HG02571 (cell line): ENCODE data around the gene TRABD2B.

Source experiments
- ATAC-seq: cut with Tn5 transposase; IDR thresholded peaks from one replicate; pipeline ENCODE4 v1.9.1; 2021; ENCODE audit warnings: mild to moderate bottlenecking, moderate library complexity; ENCODE audit not compliant: unreplicated experiment

TRABD2B gene

DNA sequence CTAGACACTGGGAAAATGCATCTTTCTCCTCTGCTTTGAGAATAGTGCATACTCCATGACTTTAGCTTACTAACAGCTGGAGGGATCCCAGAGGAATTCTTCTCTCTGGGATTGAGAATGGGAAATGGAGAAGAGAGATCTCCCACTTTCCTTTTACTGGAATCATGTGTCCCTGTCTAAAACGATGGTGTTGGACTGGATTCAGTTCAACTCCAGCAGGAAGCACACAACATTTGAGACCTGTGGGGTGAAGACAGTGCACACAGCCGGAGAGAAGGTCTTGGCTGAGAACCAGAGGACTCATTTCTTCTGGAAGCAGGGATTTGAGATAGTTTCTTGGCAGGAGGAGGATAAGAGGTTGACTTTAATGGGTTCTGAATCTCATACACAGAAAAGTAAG is 58.7 kb downstream of the TRABD2B start:
- no peak for ATAC-seq

DNA sequence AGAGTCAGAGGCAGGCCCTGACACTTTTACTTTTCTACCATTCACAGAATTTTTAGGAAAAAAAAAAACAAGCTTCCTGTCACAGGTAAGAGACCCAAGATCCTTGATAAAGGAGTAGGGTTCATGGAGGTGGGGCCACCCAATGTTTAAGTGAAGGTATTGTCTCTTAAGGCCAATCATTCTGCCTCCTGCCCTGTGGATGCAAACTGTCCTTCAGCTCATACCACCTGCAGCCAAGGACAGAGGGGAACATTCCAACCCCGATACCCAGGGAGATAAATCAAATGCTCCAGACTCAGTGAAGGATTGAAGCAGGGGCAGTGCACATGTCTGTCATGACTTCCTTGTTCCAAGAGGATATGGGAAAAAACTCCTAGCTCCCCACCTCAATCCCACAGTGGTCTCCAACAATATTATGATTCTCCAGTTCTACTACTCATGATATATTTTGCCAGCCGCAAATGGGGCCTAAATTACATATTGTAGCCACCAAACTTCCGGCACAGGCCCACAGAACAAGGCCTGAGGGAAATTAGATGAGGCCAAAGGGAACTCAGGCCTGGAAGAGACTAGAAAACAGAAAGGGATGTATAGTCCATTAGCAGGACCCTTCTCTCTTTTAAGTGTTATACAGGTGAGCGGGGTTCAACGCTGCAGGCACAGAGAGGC is 59.5 kb downstream of the TRABD2B start:
- ATAC-seq, result no peak

DNA sequence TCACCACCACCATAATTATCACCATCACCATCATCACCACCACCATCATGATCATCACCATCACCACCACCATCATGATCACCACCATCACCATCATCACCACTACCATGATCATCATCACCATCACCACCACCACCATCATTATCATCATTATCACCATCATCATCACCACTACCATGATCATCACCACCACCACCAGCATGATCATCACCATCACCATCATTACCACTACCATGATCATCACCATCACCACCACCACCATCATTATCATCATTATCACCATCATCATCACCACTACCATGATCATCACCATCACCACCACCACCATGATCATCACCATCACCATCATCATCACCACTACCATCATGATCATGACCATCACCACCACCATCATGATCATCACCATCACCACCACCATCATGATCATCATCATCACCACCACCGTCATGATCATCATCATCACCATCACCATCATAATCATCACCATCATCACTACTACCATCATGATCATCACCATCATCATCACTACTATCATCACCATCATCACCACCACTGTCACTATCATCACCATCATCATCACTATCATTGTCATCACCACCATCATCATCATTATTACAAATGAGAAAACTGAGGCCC is 60.2 kb downstream of the TRABD2B start:
- ATAC-seq, result no peak

DNA sequence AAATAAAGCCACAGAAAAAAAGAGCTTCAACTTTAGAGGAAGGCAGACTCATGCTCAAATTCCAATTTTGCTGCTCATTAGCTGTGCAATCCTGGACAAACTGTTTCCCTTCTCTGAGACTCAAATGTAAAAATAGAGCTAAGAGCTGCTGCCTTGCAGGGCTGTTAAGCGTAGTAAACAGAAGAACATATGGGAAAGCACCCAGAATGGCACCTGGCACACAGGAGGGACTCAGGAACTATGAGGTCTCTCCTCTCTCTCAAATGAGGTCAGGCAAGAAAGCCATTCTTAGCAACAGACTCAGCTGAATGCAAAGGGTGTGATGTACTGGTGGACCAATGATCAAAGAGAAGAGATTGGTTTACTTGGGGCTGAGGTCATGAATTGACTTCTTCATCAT is 61.3 kb downstream of the TRABD2B start:
- no peak for ATAC-seq

DNA sequence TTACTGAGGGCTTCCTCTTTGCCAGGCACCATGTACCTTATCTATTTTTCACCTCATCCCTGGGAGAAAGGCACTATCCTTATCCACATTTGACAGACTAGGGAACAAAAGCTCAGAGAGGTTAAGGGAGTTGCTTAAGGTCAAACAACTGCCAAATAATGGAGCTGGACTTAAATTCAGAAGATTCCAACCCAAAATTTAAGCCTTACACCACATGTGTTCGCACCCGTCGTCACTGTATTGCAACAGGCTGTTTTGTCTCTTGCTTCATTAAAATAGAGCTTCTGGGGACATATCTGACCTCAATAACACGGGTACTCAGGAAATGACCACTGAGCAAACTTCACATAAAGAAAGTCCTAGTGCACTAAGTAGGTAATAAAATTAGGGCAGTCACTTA is 62.0 kb downstream of the TRABD2B start:
- ATAC-seq, result no peak

DNA sequence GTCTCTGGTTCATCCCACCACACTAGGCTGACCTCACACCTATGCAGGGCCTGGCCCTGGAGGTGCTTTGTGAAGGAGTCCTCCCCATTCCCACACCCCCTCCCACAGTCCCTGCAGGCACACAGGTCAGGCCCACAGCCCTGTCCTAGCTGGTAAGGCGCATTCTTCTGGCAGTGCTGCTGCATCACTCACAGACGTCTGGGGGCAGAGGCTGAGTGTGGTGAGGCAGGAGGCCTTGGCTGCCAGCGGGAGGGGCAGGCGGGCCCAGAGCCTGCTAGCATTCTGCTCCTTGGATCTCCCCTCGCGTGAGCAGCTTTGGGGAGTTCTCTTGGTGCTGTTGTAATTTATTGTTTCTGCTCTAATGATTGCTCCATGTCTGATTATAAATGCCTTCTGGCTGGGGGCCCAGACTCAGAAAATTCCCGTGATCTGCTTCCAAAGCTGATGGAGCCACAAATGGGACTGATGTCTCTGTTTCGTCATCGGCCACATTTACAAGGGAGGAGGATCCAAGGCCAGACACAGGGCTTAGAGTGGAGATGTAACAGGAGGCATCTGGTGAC is 62.9 kb downstream of the TRABD2B start:
- no peak for ATAC-seq

DNA sequence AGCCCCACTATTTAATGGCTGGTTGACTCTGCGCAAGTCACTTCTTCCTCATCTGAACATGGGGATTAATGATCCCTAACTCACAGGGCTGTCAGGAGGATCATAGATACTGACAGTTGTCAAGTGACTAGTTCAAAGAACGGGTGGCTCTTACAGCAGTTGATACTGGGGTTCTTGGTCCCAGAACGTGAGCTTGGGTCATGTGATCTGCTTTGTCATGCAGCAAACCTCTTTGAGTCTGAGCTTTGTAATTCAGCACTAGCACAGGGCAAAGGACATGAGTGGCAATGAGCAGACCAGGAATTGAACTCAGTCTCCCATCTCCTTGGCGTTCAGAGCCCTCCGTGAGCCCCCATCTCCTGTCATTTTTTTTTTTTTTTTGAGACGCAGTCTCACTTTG is 64.4 kb downstream of the TRABD2B start:
- no peak for ATAC-seq

DNA sequence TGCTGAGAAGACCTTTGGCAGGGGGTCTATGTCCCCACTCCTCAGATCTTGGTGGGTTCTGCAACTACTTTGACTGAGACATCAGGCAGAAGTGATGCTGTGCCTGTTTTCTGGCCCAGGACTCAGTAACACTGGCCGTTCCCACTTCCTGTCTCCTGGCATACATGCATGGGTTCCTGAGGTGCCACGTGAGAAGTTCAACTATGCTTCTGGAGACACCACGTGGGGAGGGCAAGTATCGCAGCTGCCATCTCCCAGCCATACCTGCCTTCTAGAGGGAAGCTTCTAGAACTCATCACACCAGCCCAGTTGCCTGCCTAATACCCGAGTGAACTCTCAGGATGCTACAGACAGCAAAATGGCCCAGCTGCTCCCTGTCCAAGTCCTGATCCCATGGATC is 65.8 kb downstream of the TRABD2B start:
- ATAC-seq, result no peak

DNA sequence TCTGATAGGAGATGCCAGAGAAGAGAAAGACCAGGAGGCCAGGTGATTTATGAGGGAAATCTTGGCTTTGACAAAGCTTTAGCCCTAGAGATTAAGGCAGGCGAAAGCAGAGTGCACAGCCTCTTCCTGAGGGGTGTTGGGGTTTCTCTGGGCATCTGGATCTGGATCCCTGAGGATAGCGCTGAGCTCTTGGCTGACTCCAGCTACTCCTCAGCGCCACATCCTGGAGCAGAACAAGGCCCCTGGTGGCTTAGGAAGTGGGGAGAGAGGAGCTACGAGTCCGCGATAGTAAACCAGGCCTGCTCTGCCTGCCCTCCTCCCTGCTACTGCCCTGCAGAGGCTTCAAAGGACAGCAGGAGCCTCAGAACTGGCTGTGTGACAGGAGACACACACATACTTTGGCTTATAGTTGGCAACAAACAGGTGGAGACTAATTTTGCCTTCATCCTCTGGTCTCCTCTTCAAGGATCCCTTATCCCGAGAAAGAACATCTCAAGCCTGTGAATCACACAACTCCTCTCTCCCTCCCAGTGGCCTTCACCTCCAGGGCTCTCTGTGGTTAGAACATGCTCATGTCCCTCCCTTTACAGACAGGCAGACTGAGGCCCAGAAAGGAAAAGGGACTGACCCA is 66.9 kb downstream of the TRABD2B start:
- ATAC-seq, result no peak

DNA sequence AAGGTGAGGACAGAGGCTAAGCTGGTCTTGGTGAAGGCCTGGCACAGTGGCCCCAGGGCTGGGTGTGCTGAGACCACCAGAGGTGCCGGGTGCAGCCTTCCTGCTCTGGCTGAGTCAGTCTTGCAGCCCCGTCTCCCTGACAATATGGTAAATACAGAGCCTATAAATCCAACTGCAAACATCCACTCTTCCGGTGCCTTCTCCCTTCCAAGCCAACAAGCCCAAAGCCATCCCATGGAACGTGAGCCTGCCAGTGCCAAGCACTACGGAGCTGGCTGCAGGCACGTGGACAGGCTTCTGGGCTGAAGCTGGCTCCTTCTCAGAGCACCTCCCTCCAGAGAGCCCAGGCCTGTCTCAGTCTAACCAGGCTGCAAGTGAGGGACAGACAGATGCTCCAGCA is 70.0 kb downstream of the TRABD2B start:
- no peak for ATAC-seq

DNA sequence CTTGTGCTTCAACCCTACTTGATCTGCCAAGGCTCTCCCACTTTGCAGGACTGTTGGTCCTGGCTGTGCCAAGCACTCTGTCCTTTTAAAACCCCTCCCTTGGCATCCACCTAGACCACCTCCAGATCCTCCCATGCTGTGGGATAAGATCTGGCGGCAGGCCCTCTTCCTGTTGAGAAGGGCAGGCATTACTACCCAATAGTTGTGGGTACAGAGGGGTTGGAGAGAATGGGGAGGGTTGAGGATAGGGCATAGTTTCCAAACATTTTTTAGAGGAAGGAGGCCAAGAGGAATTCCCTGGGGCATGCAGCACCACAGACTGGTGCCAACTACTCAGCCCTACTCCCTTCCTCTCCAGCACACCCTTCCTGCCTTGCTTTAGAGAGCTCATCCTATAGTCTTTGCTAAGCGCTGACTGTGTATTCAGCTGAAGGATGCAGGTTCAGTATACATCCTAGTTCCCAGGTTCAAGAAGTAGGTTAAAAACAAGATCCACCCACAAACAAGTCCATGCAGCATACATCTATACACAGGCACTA is 70.7 kb downstream of the TRABD2B start:
- ATAC-seq, result no peak

DNA sequence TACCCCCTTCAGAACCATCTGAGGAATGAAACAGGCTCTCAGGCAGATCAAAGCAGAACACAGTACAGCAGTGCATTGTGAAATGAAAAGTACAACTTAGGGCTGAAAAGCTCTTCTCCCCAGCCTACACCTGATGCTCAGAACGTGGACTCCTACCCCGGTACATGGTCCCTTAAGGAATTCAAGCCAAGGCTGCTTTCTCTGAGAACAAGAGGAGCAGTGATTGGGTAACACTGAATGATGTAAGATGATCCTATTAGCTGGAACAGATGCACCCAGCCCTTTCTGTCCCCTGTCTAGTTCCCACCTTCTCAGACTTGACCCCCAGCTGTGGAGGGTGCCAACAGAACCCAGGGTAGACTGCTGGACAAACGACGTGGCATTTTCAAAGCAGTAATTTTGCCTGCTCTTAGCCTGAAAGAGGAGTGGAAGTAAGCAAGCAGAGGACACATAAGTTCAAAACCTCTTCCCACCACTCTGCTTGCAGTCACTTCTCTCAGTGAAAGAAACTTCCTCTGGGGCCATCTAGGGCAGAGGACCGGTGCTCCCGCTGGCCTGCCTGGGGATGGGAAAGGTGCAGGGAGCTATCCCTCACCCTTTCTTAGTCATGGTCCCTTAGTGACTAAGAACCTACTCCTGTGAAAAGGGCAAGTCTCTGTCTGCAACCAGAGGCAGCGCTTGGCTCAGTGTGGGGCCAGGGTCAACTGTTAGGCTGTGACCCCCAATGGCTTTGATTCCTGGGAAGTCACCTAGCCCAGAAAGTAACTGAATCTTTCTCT is 72.7 kb downstream of the TRABD2B start:
- no peak for ATAC-seq

DNA sequence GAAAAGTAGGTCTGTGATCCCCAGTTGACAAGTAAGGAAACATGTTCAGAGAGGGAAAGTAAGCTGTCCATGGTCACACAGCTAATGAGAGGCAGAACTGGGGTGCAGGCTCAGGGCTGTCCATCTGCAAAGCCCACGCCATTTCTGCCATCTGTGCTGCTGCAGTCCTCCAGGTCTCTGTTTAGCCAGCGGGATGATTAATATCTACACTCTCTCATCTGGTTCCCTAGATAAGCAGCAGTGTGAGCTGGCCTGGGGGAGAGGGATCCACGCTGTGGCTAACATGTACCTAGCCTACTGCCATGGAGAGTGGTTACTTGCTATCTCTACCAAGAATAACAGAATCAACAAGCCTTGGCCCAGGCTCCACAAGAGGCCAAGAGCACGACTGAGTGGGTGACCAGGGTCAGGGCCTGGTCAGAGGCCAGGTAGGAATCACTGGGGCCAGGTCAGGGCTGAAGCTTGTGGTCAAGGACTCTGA is 75.2 kb downstream of the TRABD2B start:
- no peak for ATAC-seq

DNA sequence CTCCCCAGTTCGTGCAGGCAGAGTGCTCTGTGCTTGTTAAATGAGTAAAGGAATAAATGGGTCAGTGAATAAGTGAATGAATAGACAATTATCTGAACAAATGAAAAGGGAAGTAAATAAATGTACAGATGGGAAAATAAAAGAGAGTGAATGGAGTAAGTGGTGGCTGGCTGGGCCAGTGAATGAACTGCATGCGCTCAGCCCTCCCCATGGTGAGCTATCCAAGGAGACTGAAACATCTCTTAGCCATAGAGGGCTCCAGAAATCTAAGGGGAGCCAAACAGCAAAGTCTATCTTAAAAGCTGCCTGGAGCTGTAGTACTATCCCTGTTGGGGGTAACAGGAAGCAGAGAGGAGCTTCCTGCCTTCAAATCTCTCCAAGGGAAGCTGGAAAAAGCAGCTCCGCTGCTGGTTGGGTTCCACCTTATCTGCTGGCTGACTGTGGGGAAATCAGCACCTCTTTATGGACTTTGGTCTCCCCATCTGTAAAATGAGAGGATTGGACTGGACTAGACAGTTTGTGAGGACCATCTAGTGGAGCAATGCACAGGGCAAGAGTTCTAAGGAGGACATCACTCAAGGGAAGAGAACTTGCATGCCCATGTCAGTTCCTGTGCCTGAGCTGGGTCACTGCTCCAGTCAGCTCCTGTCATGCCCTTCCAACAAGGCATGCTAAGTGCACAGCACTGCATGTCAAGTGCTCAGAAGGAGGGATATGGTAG is 77.9 kb downstream of the TRABD2B start:
- ATAC-seq, result no peak

DNA sequence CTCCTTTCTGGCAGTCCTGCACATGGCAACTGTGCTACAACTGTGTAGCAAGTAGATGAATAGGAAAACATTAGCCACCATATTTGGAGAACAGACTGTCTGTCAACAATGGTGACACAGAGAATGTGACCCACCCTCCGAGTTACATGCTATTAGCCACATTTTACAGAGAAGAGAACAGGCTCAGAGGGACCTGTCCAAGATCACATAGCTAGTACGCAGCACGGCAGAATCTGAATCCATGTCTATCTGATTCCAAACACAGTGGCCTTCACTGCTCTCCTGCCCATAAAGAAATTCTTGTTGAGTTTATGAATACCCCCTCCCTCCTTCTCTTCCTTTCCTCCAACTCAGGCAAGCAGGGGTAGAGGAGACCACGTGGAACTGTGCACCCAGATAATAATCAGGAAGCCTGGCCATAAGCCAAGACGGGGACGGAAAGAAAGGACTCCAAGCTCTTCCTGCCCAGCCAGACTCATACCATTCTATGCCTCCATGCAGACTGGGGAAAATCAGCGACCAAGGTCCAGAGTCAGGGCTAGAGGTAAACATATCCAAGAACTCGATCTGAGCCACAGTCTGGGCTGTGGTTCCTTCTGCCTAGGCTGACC is 78.8 kb downstream of the TRABD2B start:
- no peak for ATAC-seq

DNA sequence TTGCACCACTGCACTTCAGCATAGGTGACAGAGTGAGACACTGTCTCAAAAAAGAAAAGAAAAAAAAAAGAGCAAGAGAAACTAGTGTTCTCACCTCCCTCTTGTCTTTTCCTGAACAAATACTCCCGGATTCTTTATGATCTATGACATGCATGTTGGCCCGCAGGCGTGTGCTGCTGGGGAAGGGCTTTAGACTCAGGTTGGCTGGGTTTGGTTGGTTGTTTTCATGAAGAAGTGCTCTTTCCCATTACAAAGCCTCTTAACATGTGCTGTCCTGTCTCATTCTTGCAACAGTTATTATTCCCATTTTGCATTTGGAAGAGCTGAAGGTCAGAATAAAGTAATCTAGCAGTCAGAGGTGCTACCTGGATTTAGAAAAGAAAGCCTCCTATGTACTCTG is 79.5 kb downstream of the TRABD2B start:
- no peak for ATAC-seq

DNA sequence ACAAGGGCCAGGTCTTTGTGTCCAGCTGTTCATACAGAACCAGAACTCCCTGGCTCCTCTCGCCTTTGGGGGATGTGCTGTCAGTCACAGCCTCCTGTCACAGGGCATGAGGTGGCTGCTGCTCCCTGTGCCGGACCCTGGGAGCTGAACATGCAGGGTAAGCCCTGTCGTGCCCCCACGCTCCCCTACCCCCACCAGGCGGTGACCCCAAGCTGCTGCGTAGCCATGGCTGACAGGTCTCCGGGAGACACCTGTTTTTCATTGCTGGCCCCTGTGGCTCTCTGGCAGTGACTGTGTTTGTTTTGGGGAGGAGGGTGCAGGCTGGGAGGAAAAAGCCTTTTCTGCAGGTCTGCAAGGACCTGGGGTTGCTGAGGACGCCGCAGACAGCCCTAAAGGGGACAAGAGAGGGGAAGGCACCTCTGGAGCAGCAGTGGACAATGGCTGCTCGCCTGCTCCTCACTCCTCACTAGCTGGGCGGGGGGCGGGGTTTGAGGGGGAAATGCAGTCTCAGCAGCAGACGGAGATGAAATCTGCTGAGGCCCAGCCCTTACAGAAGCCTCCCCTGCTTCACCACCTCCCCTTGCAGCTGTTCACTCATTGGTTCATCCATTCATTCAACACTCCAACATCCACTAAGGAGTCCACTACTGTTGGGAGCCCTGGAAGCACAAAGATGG is 81.4 kb downstream of the TRABD2B start:
- ATAC-seq, result no peak

DNA sequence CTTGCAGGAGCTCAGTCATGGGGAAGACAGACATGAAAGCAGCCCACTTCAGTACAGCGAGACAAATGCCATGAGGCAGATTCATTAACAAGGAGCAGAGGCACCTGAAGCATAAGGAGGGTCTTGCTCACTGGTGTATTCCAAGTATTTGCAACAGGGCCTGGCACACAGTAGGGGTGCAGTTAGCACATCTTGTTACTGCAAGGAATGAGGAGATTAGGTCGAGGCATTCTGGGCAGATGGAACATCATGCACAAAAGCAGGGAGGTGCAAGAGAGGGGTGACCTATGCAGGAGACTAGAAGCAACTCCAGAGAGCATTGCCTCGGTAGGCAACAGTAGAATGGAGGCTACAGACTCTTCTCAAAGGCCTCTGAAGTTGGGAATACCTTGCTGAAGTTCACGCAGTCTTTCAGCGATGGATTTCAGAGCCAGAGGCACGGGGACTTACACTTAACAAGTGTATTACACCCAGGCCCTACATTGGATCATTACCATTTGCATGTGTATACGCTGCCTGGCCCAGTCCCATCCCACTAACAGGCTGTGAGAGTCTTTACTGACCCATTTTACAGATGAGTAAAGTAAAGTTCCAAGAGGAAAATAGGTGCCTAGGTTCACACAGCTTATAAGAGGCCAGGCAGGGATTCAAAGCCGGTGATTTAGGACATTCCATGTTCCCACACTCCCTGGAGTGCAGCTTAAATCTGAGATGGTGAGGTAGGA is 82.1 kb downstream of the TRABD2B start:
- no peak for ATAC-seq
